GM19324 (cell line): Measurements from ENCODE around the gene HK3.

Experiments
- ATAC-seq: cut with Tn5 transposase; IDR thresholded peaks from one replicate; pipeline ENCODE4 v1.9.1; 2021; ENCODE audit warnings: mild to moderate bottlenecking, moderate library complexity; ENCODE audit not compliant: unreplicated experiment, low FRiP score

The HK3 gene

GRCh38 chr5:176904276-176904675, 5.1 kb upstream of the HK3 start:
- ATAC-seq, result no peak

- no peak for ATAC-seq
Observed at GRCh38 chr5:176902911-176903664, 3.9 kb upstream of the HK3 start.

GRCh38 chr5:176902102-176902814, 3.1 kb upstream of the HK3 start:
- no peak for ATAC-seq

- ATAC-seq, result no peak
Observed at GRCh38 chr5:176901260-176902101, 2.3 kb upstream of the HK3 start.

- no peak for ATAC-seq
Observed at GRCh38 chr5:176900780-176901204, 1.6 kb upstream of the HK3 start.

GRCh38 chr5:176899946-176900779, 1.0 kb upstream of the HK3 start:
- no peak for ATAC-seq

GRCh38 chr5:176897263-176897662, 1.9 kb downstream of the HK3 start:
- no peak for ATAC-seq

- ATAC-seq, result no peak
Observed at GRCh38 chr5:176895831-176896230, 3.3 kb downstream of the HK3 start.

- no peak for ATAC-seq
Observed at GRCh38 chr5:176894298-176894697, 4.8 kb downstream of the HK3 start.

- ATAC-seq, result no peak
Observed at GRCh38 chr5:176892663-176893062, 6.5 kb downstream of the HK3 start.

- no peak for ATAC-seq
Observed at GRCh38 chr5:176891331-176891958, 7.7 kb downstream of the HK3 start.

GRCh38 chr5:176890455-176891330, 8.5 kb downstream of the HK3 start:
- no peak for ATAC-seq

GRCh38 chr5:176889321-176890280, 9.5 kb downstream of the HK3 start:
- ATAC-seq, result no peak

GRCh38 chr5:176888865-176889165, 10.3 kb downstream of the HK3 start:
- no peak for ATAC-seq

GRCh38 chr5:176888016-176888864, 10.9 kb downstream of the HK3 start:
- ATAC-seq, result no peak

- no peak for ATAC-seq
Observed at GRCh38 chr5:176887252-176887849, 11.8 kb downstream of the HK3 start.
